ENCODE results near the gene ISG20L2.
"Not testable (repeated sequence)": the region's sequence is repeated elsewhere in the genome, so short reads cannot be mapped to it uniquely, and the experiment has no call there.

DNA sequence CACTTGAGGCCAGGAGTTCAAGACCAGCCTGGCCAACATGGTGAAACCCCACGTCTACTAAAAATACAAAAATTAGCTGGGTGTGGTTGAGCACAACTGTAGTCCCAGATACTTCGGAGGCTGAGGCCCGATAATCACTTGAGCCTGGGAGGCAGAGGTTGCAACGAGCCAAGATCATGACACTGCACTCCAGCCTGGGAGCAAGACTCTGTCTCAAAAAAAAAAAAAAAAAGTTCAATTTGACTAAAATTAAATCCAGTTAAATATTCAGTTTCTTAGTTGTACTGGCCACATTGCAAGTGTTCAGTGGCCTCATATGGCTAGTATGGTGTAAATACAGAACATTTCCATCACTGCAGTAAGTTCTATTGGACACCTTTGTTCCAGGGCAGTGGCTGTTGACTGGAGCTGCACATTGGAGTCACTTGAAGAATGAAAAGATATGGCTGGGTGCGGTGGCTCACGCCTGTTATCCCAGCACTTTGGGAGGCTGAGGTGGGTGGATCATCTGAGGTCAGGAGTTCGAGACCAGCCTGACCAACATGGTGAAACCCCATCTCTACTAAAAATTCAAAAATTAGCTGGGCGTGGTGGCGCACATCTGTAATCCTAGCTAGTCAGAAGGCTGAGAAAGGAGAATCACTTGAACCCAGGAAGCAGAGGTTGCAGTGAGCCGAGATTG lies 29.1 kb upstream of the ISG20L2 start:
- TF ChIP-seq CTCF, POLR2A (IDR thresholded peaks at IDR 0.05): not testable (repeated sequence)
